Measurements from ENCODE around the gene MXRA7. TPM values are rescaled to one million over a fixed set of nuclear protein-coding genes. Genes with fewer than 3 reads are reported as not detected.
"Not testable (repeated sequence)": the region's sequence is repeated elsewhere in the genome, so short reads cannot be mapped to it uniquely, and the experiment has no call there.

Gene MXRA7
- total and polyA plus RNA-seq, 4 donors = 60.9 to 127 (median 83.2) TPM

- no peak overlapping the region for H3K4me3 ChIP-seq
- no peak overlapping the region for H3K9ac ChIP-seq (ENCODE audit: insufficient read depth in 1 of 2, low read length in 2 of 2)
- ATAC-seq (ENCODE audit: insufficient read depth, low FRiP score) (no peak), DNase-seq (no peak)
- H3K27ac ChIP-seq (ENCODE audit: low read depth in 1 of 2, low read length in 1 of 2) = no peak overlapping the region
- H3K9me3 ChIP-seq (ENCODE audit: control insufficient read depth in 4 of 4, insufficient read depth in 3 of 4, low read length in 3 of 4) = no peaks in the 10 kb centered on the region
- peaks cover 0 to 5% (median 0%) of the 10 kb centered on the region in 5 donors for H3K4me1 ChIP-seq (ENCODE audit: control insufficient read depth in 5 of 5, insufficient read depth in 5 of 5, low read length in 5 of 5)
- no peaks in the 10 kb centered on the region for H3K27me3 ChIP-seq (ENCODE audit: control insufficient read depth in 3 of 3, insufficient read depth in 3 of 3, low read length in 2 of 3)
- 93 to 95% methylated on average over 3 of the region's 3 CpGs for WGBS, 2 donors
- TF ChIP-seq CTCF (IDR thresholded peaks at IDR 0.05; ENCODE audit: control extremely low read depth, extremely low read depth) = no peak
- peaks cover 4 to 15% (median 8%) of the 10 kb centered on the region in 4 donors for H3K36me3 ChIP-seq (ENCODE audit: control insufficient read depth in 4 of 4, insufficient read depth in 4 of 4, low read length in 4 of 4)
Observed at GRCh38 chr17:76751416-76751993, 40.7 kb upstream of the MXRA7 start.

- peaks cover 7 to 23% (median 20%) of the 10 kb centered on the region in 4 donors for H3K36me3 ChIP-seq (ENCODE audit: control insufficient read depth in 4 of 4, insufficient read depth in 4 of 4, low read length in 4 of 4)
Observed at GRCh38 chr17:76748657-76749056, 37.9 kb upstream of the MXRA7 start.

GRCh38 chr17:76747716-76748363, 37.1 kb upstream of the MXRA7 start:
- Histone ChIP-seq H3K4me1 (ENCODE audit: control insufficient read depth in 5 of 5, insufficient read depth in 5 of 5, low read length in 5 of 5) (peaks cover 0 to 1% (median 0%) of the 10 kb centered on the region in 5 donors), H3K27me3 (ENCODE audit: control insufficient read depth in 3 of 3, insufficient read depth in 3 of 3, low read length in 2 of 3) (no peaks in the 10 kb centered on the region), H3K36me3 (ENCODE audit: control insufficient read depth in 4 of 4, insufficient read depth in 4 of 4, low read length in 4 of 4) (peaks cover 7 to 28% (median 18%) of the 10 kb centered on the region in 4 donors), H3K27ac (ENCODE audit: low read depth in 1 of 2, low read length in 1 of 2) (peak overlapping the region; percentile 27 to 78), H3K9me3 (ENCODE audit: control insufficient read depth in 4 of 4, insufficient read depth in 3 of 4, low read length in 3 of 4) (no peaks in the 10 kb centered on the region), H3K9ac (ENCODE audit: insufficient read depth in 1 of 2, low read length in 2 of 2) (no peak overlapping the region), H3K4me3 (no peak overlapping the region)
- no peak for DNase-seq
- TF ChIP-seq CTCF (IDR thresholded peaks at IDR 0.05; ENCODE audit: control extremely low read depth, extremely low read depth) = no peak
- no peak for ATAC-seq (ENCODE audit: insufficient read depth, low FRiP score)
- WGBS, 2 donors = 71 to 80% methylated on average over 9 of the region's 9 CpGs

More at GRCh38 chr17:76748657-76749056, 37.9 kb upstream of the MXRA7 start:
- peak overlapping the region in 1 of 2 donors; percentile 78 for H3K27ac ChIP-seq (ENCODE audit: low read depth in 1 of 2, low read length in 1 of 2)
- no peak for TF ChIP-seq CTCF (IDR thresholded peaks at IDR 0.05; ENCODE audit: control extremely low read depth, extremely low read depth)
- no peak for DNase-seq
- H3K27me3 ChIP-seq (ENCODE audit: control insufficient read depth in 3 of 3, insufficient read depth in 3 of 3, low read length in 2 of 3) = no peaks in the 10 kb centered on the region
- no peaks in the 10 kb centered on the region for H3K9me3 ChIP-seq (ENCODE audit: control insufficient read depth in 4 of 4, insufficient read depth in 3 of 4, low read length in 3 of 4)
- 100% methylated on average over 1 of the region's 1 CpG for WGBS, 2 donors
- no peak overlapping the region for H3K4me3 ChIP-seq
- no peak overlapping the region for H3K9ac ChIP-seq (ENCODE audit: insufficient read depth in 1 of 2, low read length in 2 of 2)
- no peak for ATAC-seq (ENCODE audit: insufficient read depth, low FRiP score)
- peaks cover 0 to 2% (median 0%) of the 10 kb centered on the region in 5 donors for H3K4me1 ChIP-seq (ENCODE audit: control insufficient read depth in 5 of 5, insufficient read depth in 5 of 5, low read length in 5 of 5)

- not testable (repeated sequence) for H3K27me3 ChIP-seq (ENCODE audit: control insufficient read depth in 3 of 3, insufficient read depth in 3 of 3, low read length in 2 of 3); H3K4me3 ChIP-seq; H3K9ac ChIP-seq (ENCODE audit: insufficient read depth in 1 of 2, low read length in 2 of 2); ATAC-seq (ENCODE audit: insufficient read depth, low FRiP score); H3K9me3 ChIP-seq (ENCODE audit: control insufficient read depth in 4 of 4, insufficient read depth in 3 of 4, low read length in 3 of 4); DNase-seq; H3K4me1 ChIP-seq (ENCODE audit: control insufficient read depth in 5 of 5, insufficient read depth in 5 of 5, low read length in 5 of 5); H3K27ac ChIP-seq (ENCODE audit: low read depth in 1 of 2, low read length in 1 of 2)
- peaks cover 8 to 36% (median 19%) of the 10 kb centered on the region in 4 donors for H3K36me3 ChIP-seq (ENCODE audit: control insufficient read depth in 4 of 4, insufficient read depth in 4 of 4, low read length in 4 of 4)
- 93 to 95% methylated on average over 6 of the region's 6 CpGs for WGBS, 2 donors
Observed at GRCh38 chr17:76745785-76746184, 35.0 kb upstream of the MXRA7 start.
